H1 (cell line): ENCODE results near the gene ADAMTS14. TPM values are rescaled to one million over a fixed set of nuclear protein-coding genes. Genes with fewer than 3 reads are reported as not detected.

Experiments used
- CTCF ChIA-PET: fragments of 300-600 bp; sonication (Branson Sonifier 250); formaldehyde crosslinking; loops from one replicate; lab custom pipeline; 2021; ENCODE audit not compliant: partially characterized antibody; lab: Charles Lee
- POLR2A ChIA-PET: fragments of 300-600 bp; sonication (Branson Sonifier 250); formaldehyde crosslinking; loops from one replicate; lab custom pipeline; 2021; ENCODE audit warnings: inconsistent platforms; ENCODE audit not compliant: partially characterized antibody; lab: Charles Lee
- DNase-seq, 2 experiments: peaks; one replicate each; pipeline versions ENCODE4 v3.0.0 to v3.0.0-alpha.2; 2010 to 2022; ENCODE audit warnings: low spot score in 2 of 2, low read depth in 1 of 2, mixed read lengths in 1 of 2
- FAIRE-seq: peaks from 2 replicates; lab custom pipeline; 2011; peaks lifted over from hg19 to GRCh38; lab: Jason Lieb, UNC
- H2AFZ ChIP-seq: 2 replicates; pipeline ENCODE4 v1.8.1; 2012; ENCODE audit warnings: low read length, inconsistent platforms
- H2AK5ac ChIP-seq: 2 replicates; pipeline ENCODE4 v1.6.1; 2013; ENCODE audit warnings: low read depth, low read length
- H2BK120ac ChIP-seq: replicated peaks from 2 replicates; pipeline ENCODE3; 2013; ENCODE audit warnings: low read depth, low read length, inconsistent platforms
- H2BK12ac ChIP-seq: 2 replicates; pipeline ENCODE4 v1.6.1; 2013; ENCODE audit warnings: low read depth, low read length
- H2BK15ac ChIP-seq: 2 replicates; pipeline ENCODE4 v1.6.1; 2013; ENCODE audit warnings: low read length
- H2BK20ac ChIP-seq: 2 replicates; pipeline ENCODE4 v1.6.1; 2013; ENCODE audit warnings: low read length
- H2BK5ac ChIP-seq: 2 replicates; pipeline ENCODE4 v1.6.1; 2013; ENCODE audit warnings: low read depth, low read length
- H3K14ac ChIP-seq: 2 replicates; pipeline ENCODE4 v1.6.1; 2013; ENCODE audit warnings: inconsistent platforms; ENCODE audit not compliant: insufficient read length
- H3K18ac ChIP-seq: 2 replicates; pipeline ENCODE4 v1.6.1; 2013; ENCODE audit warnings: low read length; ENCODE audit errors: extremely low read depth
- H3K23ac ChIP-seq: 2 replicates; pipeline ENCODE4 v1.6.1; 2013; ENCODE audit warnings: inconsistent platforms; ENCODE audit not compliant: insufficient read length
- H3K23me2 ChIP-seq: 2 replicates; pipeline ENCODE4 v1.6.1; 2013; ENCODE audit warnings: low read depth, low read length
- H3K27ac ChIP-seq: 2 replicates; pipeline ENCODE4 v1.6.1; 2011; ENCODE audit warnings: low read depth, low read length, inconsistent platforms
- H3K27me3 ChIP-seq, 4 experiments: replicated peaks in 1 of 4; 1 replicate in 1 of 4; 2 replicates in 3 of 4; pipeline versions ENCODE4 v1.6.1 to v1.8.1; 2011 to 2013; ENCODE audit warnings: low read length in 3 of 4, mild to moderate bottlenecking in 3 of 4, inconsistent platforms in 2 of 4, mixed read lengths in 2 of 4, moderate library complexity in 1 of 4; ENCODE audit not compliant: control insufficient read depth in 3 of 4, insufficient read depth in 3 of 4; ENCODE audit errors: extremely low read depth in 1 of 4
- H3K36me3 ChIP-seq, 4 experiments: 2 replicates each; pipeline versions ENCODE4 v1.6.1 to v1.8.1; 2011 to 2013; ENCODE audit warnings: mild to moderate bottlenecking in 4 of 4, low read length in 3 of 4, moderate library complexity in 2 of 4, control low read depth in 1 of 4, inconsistent platforms in 1 of 4; ENCODE audit not compliant: insufficient read depth in 4 of 4, control insufficient read depth in 2 of 4
- H3K4ac ChIP-seq: replicated peaks from 2 replicates; pipeline ENCODE3; 2013; ENCODE audit warnings: low read length, low read depth, mixed read lengths, inconsistent platforms; ENCODE audit not compliant: insufficient read length
- H3K4me1 ChIP-seq, 4 experiments: replicated peaks in 1 of 4; 1 replicate in 1 of 4; 2 replicates in 3 of 4; pipeline versions ENCODE4 v1.6.1 to v1.8.1; 2011 to 2013; ENCODE audit warnings: low read length in 3 of 4, inconsistent platforms in 2 of 4, mixed read lengths in 1 of 4; ENCODE audit not compliant: insufficient read depth in 4 of 4, control insufficient read depth in 3 of 4
- H3K4me2 ChIP-seq, 2 experiments: 2 replicates each; pipeline versions ENCODE4 v1.6.1 to v1.8.1; 2011 to 2013; ENCODE audit warnings: low read depth in 2 of 2, low read length in 2 of 2, control low read depth in 1 of 2, inconsistent platforms in 1 of 2, mild to moderate bottlenecking in 1 of 2; ENCODE audit not compliant: insufficient read depth in 1 of 2
- H3K4me3 ChIP-seq, 4 experiments: fragments of 200-600, 300-600 bp in 1 of 4; sonication (generic), shearing (Covaris generic), sonication (Bioruptor Twin) in 1 of 4; 2 replicates each; pipeline versions ENCODE4 v1.5.1 to v1.8.1; 2011 to 2016; ENCODE audit warnings: low read length in 4 of 4, low read depth in 3 of 4, control low read depth in 2 of 4, inconsistent platforms in 2 of 4, mild to moderate bottlenecking in 2 of 4, mixed read lengths in 1 of 4, moderate library complexity in 1 of 4; ENCODE audit not compliant: insufficient read depth in 2 of 4; ENCODE audit errors: extremely low read depth in 1 of 4
- H3K56ac ChIP-seq: replicated peaks from 2 replicates; pipeline ENCODE3; 2013; ENCODE audit warnings: low read depth, mild to moderate bottlenecking, mixed read lengths, low read length, inconsistent platforms; ENCODE audit not compliant: insufficient read length
- H3K79me1 ChIP-seq: 2 replicates; pipeline ENCODE4 v1.6.1; 2013; ENCODE audit warnings: low read depth, low read length, control low read depth
- H3K79me2 ChIP-seq, 2 experiments: 2 replicates each; pipeline versions ENCODE4 v1.6.1 to v1.8.1; 2012 to 2013; ENCODE audit warnings: low read length in 2 of 2, mild to moderate bottlenecking in 2 of 2, inconsistent platforms in 1 of 2; ENCODE audit not compliant: insufficient read depth in 2 of 2, control insufficient read depth in 1 of 2
- H3K9ac ChIP-seq, 4 experiments: replicated peaks in 1 of 4; 1 replicate in 1 of 4; 2 replicates in 3 of 4; pipeline versions ENCODE4 v1.6.1 to v1.8.1; 2011 to 2013; ENCODE audit warnings: low read depth in 3 of 4, low read length in 3 of 4, control low read depth in 2 of 4, mild to moderate bottlenecking in 2 of 4, moderate library complexity in 2 of 4, inconsistent platforms in 1 of 4; ENCODE audit errors: extremely low read depth in 1 of 4
- H3K9me3 ChIP-seq, 2 experiments: 2 replicates each; pipeline versions ENCODE4 v1.6.1 to v1.8.1; 2012 to 2013; ENCODE audit warnings: mild to moderate bottlenecking in 2 of 2, moderate library complexity in 2 of 2, control low read depth in 1 of 2, inconsistent platforms in 1 of 2, low read depth in 1 of 2, low read length in 1 of 2, mixed read lengths in 1 of 2; ENCODE audit not compliant: insufficient read depth in 2 of 2
- H4K20me1 ChIP-seq, 2 experiments: replicated peaks in 1 of 2; 2 replicates each; pipeline versions ENCODE3 to v1.8.1; 2011 to 2013; ENCODE audit warnings: inconsistent platforms in 2 of 2, low read length in 2 of 2, mild to moderate bottlenecking in 1 of 2; ENCODE audit not compliant: insufficient read depth in 2 of 2, control insufficient read depth in 1 of 2
- H4K5ac ChIP-seq: 2 replicates; pipeline ENCODE4 v1.6.1; 2013; ENCODE audit warnings: low read length, low read depth, mixed read lengths, inconsistent platforms; ENCODE audit not compliant: insufficient read length
- H4K8ac ChIP-seq: 2 replicates; pipeline ENCODE4 v1.8.0; 2013; ENCODE audit warnings: mild to moderate bottlenecking, moderate library complexity, low read length, inconsistent platforms; ENCODE audit not compliant: insufficient read depth; ENCODE audit errors: extremely low read depth
- H4K91ac ChIP-seq: replicated peaks from 2 replicates; pipeline ENCODE3; 2013; ENCODE audit warnings: low read length, mixed read lengths, inconsistent platforms; ENCODE audit not compliant: insufficient read length
- RFX5 ChIP-seq: IDR thresholded peaks from 2 replicates; pipeline ENCODE4 v1.6.1; 2011; ENCODE audit warnings: low read depth, low read length, improper control_type of control experiment, borderline replicate concordance
- WGBS, 2 experiments: shearing (Covaris generic) in 1 of 2; methylation state at CpG; one replicate each; pipeline versions ENCODE4 v1.1.6 to v1.1.7; 2013 to 2015; ENCODE audit warnings: low lambda C conversion rate in 2 of 2, mixed read lengths in 2 of 2, inconsistent platforms in 1 of 2, low coverage in 1 of 2, missing lambda C conversion rate in 1 of 2; ENCODE audit not compliant: insufficient replicate concordance in 2 of 2, insufficient coverage in 1 of 2, insufficient read length in 1 of 2; ENCODE audit errors: extremely low coverage in 1 of 2, missing lambda C conversion rate in 1 of 2; 5-methylcytosine and 5-hydroxymethylcytosine counted together
- polyA plus RNA-seq, 7 experiments: library from polyadenylated mRNA; depleted of rRNA in 3 of 7; stranded (reverse) in 5 of 7; unstranded in 2 of 7; fragments of >200 nt in 5 of 7; fragments of 200-250 nt in 2 of 7; gene quantifications; 1 replicate in 5 of 7; 2 replicates in 1 of 7; 4 replicates in 1 of 7; pipeline versions ENCODE4 v1.2.1 to v1.2.3, GENCODE V29; 2011 to 2013; ENCODE audit warnings: missing spikeins in 2 of 7, mixed read lengths in 2 of 7
- total RNA-seq: library from RNA; stranded (reverse); fragmentation: NEBNext Ultra II Directional; extraction: Animal tissue kit (Norgen Biotek cat#: 25700); gene quantifications from 2 replicates; pipeline ENCODE4 v1.2.1, GENCODE V29; 2021

The ADAMTS14 gene
- total and polyA plus RNA-seq, 2 of the 8 experiments (the other 6 are each of a cell fraction or from before 2014, with no cell fraction given): 2.0 to 2.3 TPM

DNA sequence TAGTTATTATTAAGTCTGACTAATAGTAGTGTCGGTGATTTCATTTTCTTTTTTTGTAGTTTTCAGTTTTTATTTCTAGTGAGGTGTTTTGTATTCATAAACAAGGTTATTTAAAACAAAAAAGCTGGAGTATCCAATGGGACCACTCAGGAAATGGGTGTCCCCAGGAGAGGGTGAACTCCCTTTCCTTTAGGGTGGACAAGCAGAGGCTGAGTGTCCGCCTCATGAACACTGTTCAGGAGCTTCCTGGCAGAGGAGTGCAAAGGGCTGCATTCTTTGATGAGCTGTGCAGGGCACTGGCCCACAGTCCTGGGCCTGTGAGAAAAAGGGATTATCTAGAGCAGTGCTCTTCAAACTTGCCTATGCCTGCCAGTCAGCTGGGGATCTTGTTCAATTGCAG, 56.0 kb downstream of the ADAMTS14 start:
- no peaks in the 10 kb centered on the region for H3K36me3 ChIP-seq
- DNase-seq: no peak
- H3K4me1 ChIP-seq: peaks cover 0 to 6% (median 3%) of the 10 kb centered on the region in 4 experiments; a peak in 3 of 7 replicates
- H4K5ac ChIP-seq: no peak overlapping the region
- WGBS, 2 experiments: 76% methylated on average over 2 of the region's 2 CpGs; no CpG with 5 or more reads in 1 of the 2 experiments
- TF ChIP-seq RFX5: no peak
- no peak overlapping the region for H3K14ac ChIP-seq
- H2BK15ac ChIP-seq: no peak overlapping the region
- no peak overlapping the region for H2BK12ac ChIP-seq
- H2BK5ac ChIP-seq: no peak overlapping the region
- ChIA-PET POLR2A (no interaction called here), CTCF (interaction anchor here (1.0 to 1.3 kb wide), 3 partner anchors 19 to 48 kb away, joined by 3 read pairs; no protein-coding TSS in a partner anchor)
- H3K79me2 ChIP-seq: no peaks in the 10 kb centered on the region
- FAIRE-seq: no peak
- H3K18ac ChIP-seq: no peak overlapping the region
- no peak overlapping the region for H3K9ac ChIP-seq
- H4K20me1 ChIP-seq: peaks cover 0 to 3% of the 10 kb centered on the region in 2 experiments
- H3K9me3 ChIP-seq: no peaks in the 10 kb centered on the region
- H2BK20ac ChIP-seq: no peak overlapping the region
- H3K4me3 ChIP-seq: no peak overlapping the region
- H3K23ac ChIP-seq: no peak overlapping the region
- H3K27me3 ChIP-seq: no peaks in the 10 kb centered on the region
- H2BK120ac ChIP-seq: no peak overlapping the region
- H3K79me1 ChIP-seq: no peaks in the 10 kb centered on the region
- no peak overlapping the region for H3K27ac ChIP-seq
- no peak overlapping the region for H4K91ac ChIP-seq
- H3K4ac ChIP-seq: no peak overlapping the region
- H3K4me2 ChIP-seq: no peak overlapping the region
- no peak overlapping the region for H3K56ac ChIP-seq
- no peak overlapping the region for H2AK5ac ChIP-seq
- H2AFZ ChIP-seq: no peak overlapping the region
- H4K8ac ChIP-seq: no peak overlapping the region
- no peaks in the 10 kb centered on the region; the same call in 1 of the 2 replicates for H3K23me2 ChIP-seq
